Smooth muscle cell (in vitro differentiated cells): ENCODE measurements around the gene FOSL2. TPM values are rescaled to one million over a fixed set of nuclear protein-coding genes. Genes with fewer than 3 reads are reported as not detected.

Experiments used
- DNase-seq: peaks from one replicate; lab custom pipeline; 2025; ENCODE audit not compliant: unreplicated experiment; lab: John Stamatoyannopoulos, UW
- H2AFZ ChIP-seq: fragments of 200-600 bp; sonication (generic); 2 replicates; pipeline ENCODE4 v1.6.0; 2016; ENCODE audit warnings: antibody characterized with exemption, low read depth, mild to moderate bottlenecking
- H3F3A ChIP-seq: fragments of 200-600 bp; sonication (generic); 2 replicates; pipeline ENCODE4 v1.6.0; 2017; ENCODE audit warnings: antibody characterized with exemption, low read depth
- H3K27ac ChIP-seq: fragments of 200-600 bp; sonication (generic); 2 replicates; pipeline ENCODE4 v1.5.1; 2016; ENCODE audit warnings: low read depth, mild to moderate bottlenecking
- H3K27me3 ChIP-seq: fragments of 200-600 bp; sonication (generic); 2 replicates; pipeline ENCODE4 v1.6.1; 2016; ENCODE audit warnings: low read depth, mild to moderate bottlenecking
- H3K36me3 ChIP-seq: fragments of 200-600 bp; sonication (generic); 2 replicates; pipeline ENCODE4 v1.5.1; 2016; ENCODE audit warnings: low read depth
- H3K4me1 ChIP-seq: fragments of 200-600 bp; sonication (generic); 2 replicates; pipeline ENCODE4 v1.5.1; 2016; ENCODE audit warnings: low read depth
- H3K4me2 ChIP-seq: fragments of 200-600 bp; sonication (generic); 2 replicates; pipeline ENCODE4 v1.6.0; 2016; ENCODE audit warnings: mild to moderate bottlenecking
- H3K4me3 ChIP-seq: fragments of 200-600 bp; sonication (generic); 2 replicates; pipeline ENCODE4 v1.5.1; 2016; ENCODE audit warnings: mild to moderate bottlenecking
- H3K79me2 ChIP-seq: fragments of 200-600 bp; sonication (generic); 2 replicates; pipeline ENCODE4 v1.6.0; 2016; ENCODE audit warnings: low read depth, mild to moderate bottlenecking
- H3K9ac ChIP-seq: fragments of 200-600 bp; sonication (generic); 2 replicates; pipeline ENCODE4 v1.6.0; 2016; ENCODE audit warnings: low read depth
- H3K9me3 ChIP-seq: fragments of 200-600 bp; sonication (generic); replicated peaks from 2 replicates; pipeline ENCODE4 v1.5.1; 2016; ENCODE audit warnings: low read depth
- H4K20me1 ChIP-seq: fragments of 200-600 bp; sonication (generic); 2 replicates; pipeline ENCODE4 v1.6.0; 2016; ENCODE audit warnings: low read depth
- WGBS: methylation state at CpG from one replicate; pipeline ENCODE4 v1.1.7; 2016; ENCODE audit warnings: low lambda C conversion rate; 5-methylcytosine and 5-hydroxymethylcytosine counted together
- polyA plus RNA-seq: library from polyadenylated mRNA; unstranded; fragments of >200 nt; fragmentation: Nextera tagmentation; extraction: Ambion mirVana; gene quantifications from 2 replicates; pipeline ENCODE4 v1.2.1, GENCODE V29; 2016
- total RNA-seq: library from RNA; depleted of rRNA; stranded (reverse); fragments of >200 nt; gene quantifications from 2 replicates; pipeline ENCODE4 v1.2.3, GENCODE V29; 2014
- TF ChIP-seq, protein P1 (sequence below): fragments of 200-600 bp; sonication (generic); IDR thresholded peaks from 2 replicates; pipeline ENCODE4 v1.5.1; 2017; ENCODE audit warnings: borderline replicate concordance, mild to moderate bottlenecking, antibody characterized with exemption; ENCODE audit not compliant: insufficient read depth, poor library complexity, severe bottlenecking

The FOSL2 gene
- total and polyA plus RNA-seq, 2 experiments from 2014 or later, result 70.8 to 106 TPM

DNA sequence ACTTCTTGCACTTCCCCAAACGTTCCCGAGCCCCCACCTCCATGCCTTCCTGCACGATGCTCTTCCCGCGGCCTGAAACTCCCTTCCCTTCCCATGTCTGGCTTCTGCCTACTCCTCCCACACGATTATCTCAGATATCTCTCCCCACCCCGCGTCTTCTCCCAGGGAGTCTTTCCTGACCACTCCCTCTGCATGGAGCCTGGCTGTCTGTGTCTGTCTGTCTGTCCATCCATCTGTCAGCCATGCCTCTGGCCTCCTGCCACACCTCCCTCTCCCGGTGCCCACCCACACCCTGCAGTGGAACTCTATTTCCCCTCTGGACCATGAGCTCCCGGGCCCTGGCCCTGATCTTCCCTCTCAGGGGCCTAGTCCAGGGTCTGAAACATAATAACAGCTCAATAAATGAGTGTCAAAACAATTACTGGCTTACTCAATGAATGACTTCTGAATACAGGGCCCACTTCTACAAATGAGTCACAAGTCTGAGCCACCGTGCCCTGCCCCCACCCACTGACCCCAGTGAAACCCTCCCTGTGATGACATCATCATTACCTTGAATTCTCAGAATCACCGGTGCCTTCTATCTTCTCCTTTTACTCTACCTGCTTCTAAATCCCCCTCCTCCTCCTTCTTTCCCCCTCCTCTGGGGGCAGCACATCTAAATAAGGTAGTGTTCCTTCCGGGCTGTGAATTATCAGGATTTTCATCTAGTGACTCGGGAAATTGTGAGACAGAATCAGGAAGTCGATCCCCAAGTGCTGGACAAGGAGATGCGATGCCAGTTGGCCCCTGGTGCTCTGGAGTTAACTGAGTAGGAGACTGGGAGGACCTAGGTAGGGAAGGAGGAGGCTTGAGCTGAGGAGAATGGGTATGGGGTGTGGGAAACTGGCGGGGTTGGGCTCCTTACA, 57.1 kb downstream of the FOSL2 start:
- WGBS, result 35% methylated on average over 17 of the region's 17 CpGs
- TF ChIP-seq, protein P1, sequence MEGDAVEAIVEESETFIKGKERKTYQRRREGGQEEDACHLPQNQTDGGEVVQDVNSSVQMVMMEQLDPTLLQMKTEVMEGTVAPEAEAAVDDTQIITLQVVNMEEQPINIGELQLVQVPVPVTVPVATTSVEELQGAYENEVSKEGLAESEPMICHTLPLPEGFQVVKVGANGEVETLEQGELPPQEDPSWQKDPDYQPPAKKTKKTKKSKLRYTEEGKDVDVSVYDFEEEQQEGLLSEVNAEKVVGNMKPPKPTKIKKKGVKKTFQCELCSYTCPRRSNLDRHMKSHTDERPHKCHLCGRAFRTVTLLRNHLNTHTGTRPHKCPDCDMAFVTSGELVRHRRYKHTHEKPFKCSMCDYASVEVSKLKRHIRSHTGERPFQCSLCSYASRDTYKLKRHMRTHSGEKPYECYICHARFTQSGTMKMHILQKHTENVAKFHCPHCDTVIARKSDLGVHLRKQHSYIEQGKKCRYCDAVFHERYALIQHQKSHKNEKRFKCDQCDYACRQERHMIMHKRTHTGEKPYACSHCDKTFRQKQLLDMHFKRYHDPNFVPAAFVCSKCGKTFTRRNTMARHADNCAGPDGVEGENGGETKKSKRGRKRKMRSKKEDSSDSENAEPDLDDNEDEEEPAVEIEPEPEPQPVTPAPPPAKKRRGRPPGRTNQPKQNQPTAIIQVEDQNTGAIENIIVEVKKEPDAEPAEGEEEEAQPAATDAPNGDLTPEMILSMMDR, result no peak
- no peaks in the 10 kb centered on the region for H3K79me2 ChIP-seq
- no peaks in the 10 kb centered on the region for H3K36me3 ChIP-seq
- H3K9me3 ChIP-seq, result no peaks in the 10 kb centered on the region
- peak overlapping the region; percentile 87 for H3K27ac ChIP-seq
- no peak for DNase-seq
- H3K27me3 ChIP-seq, result no peaks in the 10 kb centered on the region
- H3K4me2 ChIP-seq, result peak overlapping the region; percentile 28
- no peak overlapping the region for H3K4me3 ChIP-seq
- H3K4me1 ChIP-seq, result peaks cover 7% of the 10 kb centered on the region
- H3K9ac ChIP-seq, result no peak overlapping the region
- H2AFZ ChIP-seq, result no peak overlapping the region
- no peaks in the 10 kb centered on the region for H4K20me1 ChIP-seq
- no peaks in the 10 kb centered on the region for H3F3A ChIP-seq

DNA sequence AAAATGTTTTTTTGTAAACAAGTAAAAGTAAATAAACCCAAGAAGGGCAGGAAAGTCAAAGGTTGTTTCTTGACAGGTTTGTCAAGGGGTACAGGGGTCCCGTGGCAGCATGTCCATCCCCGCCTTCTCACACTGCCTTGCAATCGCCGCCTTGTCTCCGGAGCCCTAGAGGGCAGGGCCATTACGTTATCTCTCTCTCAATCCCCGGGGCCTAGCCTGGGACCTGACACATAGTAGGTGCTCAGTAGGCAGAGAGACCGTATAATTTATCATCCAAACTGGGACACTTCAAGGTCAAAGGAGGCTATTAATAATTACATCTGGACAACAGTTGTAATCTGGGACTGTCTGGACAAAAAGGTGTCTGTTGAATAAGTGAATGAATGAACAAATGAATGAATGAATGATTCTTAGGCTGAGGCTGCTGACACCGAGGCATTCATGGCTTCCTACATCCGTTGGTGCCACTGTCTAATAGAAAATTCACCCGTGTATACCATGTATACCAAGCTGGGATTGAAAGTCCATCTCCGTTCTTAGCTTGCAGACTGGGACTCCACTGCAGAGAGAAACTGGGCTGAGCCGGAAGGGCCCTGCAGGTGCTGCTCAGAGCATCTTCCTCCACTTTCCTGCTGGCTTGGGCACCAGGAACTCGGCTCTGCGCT, 58.4 kb downstream of the FOSL2 start:
- Histone ChIP-seq H3K27ac (no peak overlapping the region), H3K4me1 (peaks cover 7% of the 10 kb centered on the region)
- no peak for DNase-seq

DNA sequence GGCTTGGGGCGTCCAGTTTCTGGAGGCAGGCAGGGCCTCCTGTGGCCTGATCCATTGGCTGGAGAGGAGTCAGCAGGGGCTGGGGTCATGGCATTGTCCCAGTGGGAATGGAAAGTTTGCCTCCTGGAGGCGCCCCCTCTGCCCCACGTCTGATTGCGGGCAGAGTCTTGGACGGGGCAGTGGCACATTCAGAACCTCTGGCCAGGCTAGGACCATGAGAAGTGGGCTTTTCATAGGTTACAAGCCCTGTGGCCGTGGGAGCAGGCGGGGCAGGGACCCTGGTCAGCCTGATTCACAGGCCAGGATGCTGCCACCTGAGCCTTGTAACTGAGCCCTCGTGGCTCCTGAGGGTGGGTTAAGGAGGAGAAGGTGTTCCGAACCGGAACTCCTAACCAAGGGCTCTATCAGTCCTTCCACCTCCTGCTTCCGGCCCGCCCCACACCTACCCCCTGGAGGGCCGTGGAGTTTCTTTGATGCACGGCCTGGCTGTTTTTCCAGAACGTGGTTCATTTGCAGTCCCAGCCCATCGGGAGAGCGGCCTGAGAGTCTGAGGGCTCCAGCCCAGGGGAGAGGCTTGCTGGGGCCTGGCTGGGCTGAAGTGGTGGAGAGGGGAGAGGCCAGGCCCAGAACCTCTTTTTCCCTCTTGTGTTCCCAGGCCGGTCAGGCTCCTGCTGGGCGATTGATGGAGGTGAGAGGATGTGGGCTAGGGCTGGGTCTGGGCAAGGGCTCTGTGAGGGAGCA, 59.3 kb downstream of the FOSL2 start:
- Histone ChIP-seq H3F3A (no peaks in the 10 kb centered on the region), H3K36me3 (no peaks in the 10 kb centered on the region), H4K20me1 (no peaks in the 10 kb centered on the region), H3K9me3 (no peaks in the 10 kb centered on the region), H3K27ac (no peak overlapping the region), H3K4me3 (no peak overlapping the region), H3K79me2 (no peaks in the 10 kb centered on the region), H2AFZ (no peak overlapping the region), H3K4me1 (peaks cover 7% of the 10 kb centered on the region), H3K9ac (no peak overlapping the region), H3K4me2 (no peak overlapping the region), H3K27me3 (no peaks in the 10 kb centered on the region)
- 84% methylated on average over 19 of the region's 19 CpGs for WGBS
- DNase-seq, result no peak
- TF ChIP-seq, protein P1, result no peak

More for the DNA sequence above, 58.4 kb downstream of the FOSL2 start:
- no peak overlapping the region for H3K4me2 ChIP-seq
- H3K27me3 ChIP-seq, result no peaks in the 10 kb centered on the region
- H4K20me1 ChIP-seq, result no peaks in the 10 kb centered on the region
- H3F3A ChIP-seq, result no peaks in the 10 kb centered on the region
- H3K9ac ChIP-seq, result no peak overlapping the region
- H3K9me3 ChIP-seq, result no peaks in the 10 kb centered on the region
- no peak overlapping the region for H2AFZ ChIP-seq
- H3K4me3 ChIP-seq, result no peak overlapping the region
- TF ChIP-seq, protein P1, result no peak
- no peaks in the 10 kb centered on the region for H3K36me3 ChIP-seq
- 95% methylated on average over 15 of the region's 15 CpGs for WGBS
- H3K79me2 ChIP-seq, result no peaks in the 10 kb centered on the region
